Naive thymus-derived CD4-positive, alpha-beta T cell (primary cell): ENCODE data around the gene SOX6. TPM values are rescaled to one million over a fixed set of nuclear protein-coding genes. Genes with fewer than 3 reads are reported as not detected.

Experiments used
- ATAC-seq: fragments of 150-1000 bp; cut with Tn5 transposase; 2 replicates; pipeline ENCODE4 v1.10.0; 2021; ENCODE audit warnings: mild to moderate bottlenecking, moderate library complexity
- CTCF ChIA-PET: fragments of 350-600 bp; sonication (Branson Sonifier 250); formaldehyde crosslinking; loops from one replicate; lab custom pipeline; 2021; ENCODE audit warnings: antibody characterized with exemption; lab: Charles Lee
- POLR2A ChIA-PET: fragments of 350-600 bp; sonication (Branson Sonifier 250); formaldehyde crosslinking; loops from one replicate; lab custom pipeline; 2021; ENCODE audit warnings: antibody characterized with exemption, inconsistent platforms; lab: Charles Lee
- DNase-seq, 9 donors: peaks; one replicate each; pipeline versions ENCODE4 v3.0.0 to v3.0.0-alpha.2; 2020 to 2022; ENCODE audit warnings: mixed read lengths in 1 of 9
- H3K27ac ChIP-seq: one replicate; pipeline ENCODE4 v1.7.0; 2013; ENCODE audit warnings: mild to moderate bottlenecking, low read depth, low read length, moderate library complexity
- H3K27me3 ChIP-seq, 2 donors: one replicate each; pipeline ENCODE4 v1.7.0; 2013; ENCODE audit warnings: low read length in 2 of 2, mild to moderate bottlenecking in 2 of 2, moderate library complexity in 2 of 2; ENCODE audit not compliant: control insufficient read depth in 2 of 2, insufficient read depth in 2 of 2
- H3K36me3 ChIP-seq, 3 experiments: 1 replicate in 2 of 3; 2 replicates in 1 of 3; pipeline ENCODE4 v1.7.0; 2013; ENCODE audit warnings: low read length in 3 of 3, mild to moderate bottlenecking in 3 of 3, moderate library complexity in 1 of 3; ENCODE audit not compliant: insufficient read depth in 3 of 3, control insufficient read depth in 2 of 3
- H3K4me1 ChIP-seq, 2 donors: one replicate each; pipeline ENCODE4 v1.7.0; 2013; ENCODE audit warnings: low read length in 2 of 2, mild to moderate bottlenecking in 2 of 2, moderate library complexity in 1 of 2; ENCODE audit not compliant: control insufficient read depth in 2 of 2, insufficient read depth in 2 of 2
- H3K4me3 ChIP-seq: 2 replicates; pipeline ENCODE4 v1.7.0; 2013; ENCODE audit warnings: mild to moderate bottlenecking, low read length
- H3K9me3 ChIP-seq, 3 experiments: 1 replicate in 2 of 3; 2 replicates in 1 of 3; pipeline ENCODE4 v1.7.0; 2013; ENCODE audit warnings: low read length in 3 of 3; ENCODE audit not compliant: control insufficient read depth in 2 of 3
- H3K27ac Mint-ChIP-seq, 9 donors: one replicate each; pipeline ENCODE4 v1.8.0; 2020 to 2022; ENCODE audit warnings: mixed read lengths in 9 of 9, mild to moderate bottlenecking in 8 of 9, moderate library complexity in 5 of 9, inconsistent platforms in 2 of 9
- H3K27me3 Mint-ChIP-seq, 5 donors: one replicate each; pipeline ENCODE4 v1.8.0; 2021 to 2022; ENCODE audit warnings: mixed read lengths in 5 of 5, mild to moderate bottlenecking in 1 of 5
- H3K36me3 Mint-ChIP-seq, 5 donors: one replicate each; pipeline ENCODE4 v1.8.0; 2020 to 2022; ENCODE audit warnings: mixed read lengths in 5 of 5, mild to moderate bottlenecking in 3 of 5, inconsistent platforms in 1 of 5
- H3K4me1 Mint-ChIP-seq, 7 donors: one replicate each; pipeline ENCODE4 v1.8.0; 2020 to 2022; ENCODE audit warnings: mixed read lengths in 7 of 7, mild to moderate bottlenecking in 3 of 7, inconsistent platforms in 1 of 7
- H3K4me3 Mint-ChIP-seq, 10 donors: one replicate each; pipeline ENCODE4 v1.8.0; 2020 to 2022; ENCODE audit warnings: mild to moderate bottlenecking in 10 of 10, mixed read lengths in 10 of 10, moderate library complexity in 6 of 10, inconsistent platforms in 2 of 10
- H3K9me3 Mint-ChIP-seq, 11 donors: one replicate each; pipeline ENCODE4 v1.8.0; 2020 to 2022; ENCODE audit warnings: mixed read lengths in 11 of 11, mild to moderate bottlenecking in 4 of 11, inconsistent platforms in 1 of 11, moderate library complexity in 1 of 11
- intact Hi-C, 2 donors: fragments of 100-400 bp; cut with micrococcal nuclease; formaldehyde crosslinking; loops; one replicate each; pipeline ENCODE4 v1.15.1; 2023
- polyA plus RNA-seq, 2 donors: library from polyadenylated mRNA; unstranded; fragments of 300-500 nt; fragmentation: Illumina TruSeq; gene quantifications; one replicate each; pipeline ENCODE4 v1.2.3, GENCODE V29; 2021
- total RNA-seq, 6 experiments: library from RNA in 5 of 6; stranded (reverse) in 5 of 6; gene quantifications; 1 replicate in 5 of 6; 2 replicates in 1 of 6; pipeline ENCODE4 v1.2.3 and lab custom pipeline; 2021 to 2026

SOX6 gene
- total and polyA plus RNA-seq, 7 experiments from 2014 or later = 0.51 TPM; not detected in 6

- H3K36me3 Mint-ChIP-seq = no peaks in the 10 kb centered on the region
- ChIA-PET POLR2A (no interaction called here), CTCF (no interaction called here)
- no peaks in the 10 kb centered on the region for H3K4me1 Mint-ChIP-seq
- peaks cover 0 to 5% (median 0%) of the 10 kb centered on the region in 11 donors for H3K9me3 Mint-ChIP-seq
- H3K27ac Mint-ChIP-seq = no peak overlapping the region
- ATAC-seq (no peak), DNase-seq (no peak)
- H3K9me3 ChIP-seq = no peaks in the 10 kb centered on the region
- intact Hi-C loops = no loop called here
- no peak overlapping the region for H3K4me3 Mint-ChIP-seq
- H3K4me3 ChIP-seq = no peak overlapping the region
- no peaks in the 10 kb centered on the region for H3K4me1 ChIP-seq
- H3K27me3 Mint-ChIP-seq = no peaks in the 10 kb centered on the region
- no peaks in the 10 kb centered on the region for H3K27me3 ChIP-seq
- H3K36me3 ChIP-seq = no peaks in the 10 kb centered on the region
- H3K27ac ChIP-seq = no peak overlapping the region
These were observed 189.8 kb downstream of the SOX6 start for GRCh38 chr11:16166571-16166970.

GRCh38 chr11:16160146-16160545, 196.2 kb downstream of the SOX6 start:
- intact Hi-C loops = no loop called here
- H3K4me1 ChIP-seq = no peaks in the 10 kb centered on the region
- no peak for DNase-seq
- no peaks in the 10 kb centered on the region for H3K9me3 ChIP-seq
- Mint-ChIP-seq H3K27me3 (no peaks in the 10 kb centered on the region), H3K36me3 (no peaks in the 10 kb centered on the region), H3K27ac (no peak overlapping the region), H3K4me3 (no peak overlapping the region), H3K4me1 (no peaks in the 10 kb centered on the region), H3K9me3 (peaks cover 0 to 5% (median 0%) of the 10 kb centered on the region in 11 donors)
- no peak overlapping the region for H3K27ac ChIP-seq
- ATAC-seq = no peak
- H3K27me3 ChIP-seq = no peaks in the 10 kb centered on the region
- H3K4me3 ChIP-seq = no peak overlapping the region
- no peaks in the 10 kb centered on the region for H3K36me3 ChIP-seq
- ChIA-PET POLR2A (no interaction called here), CTCF (interaction anchor here (0.6 kb wide), 1 partner anchor 9 kb away, joined by 3 read pairs; no protein-coding TSS in a partner anchor)

GRCh38 chr11:16158426-16158994, 197.8 kb downstream of the SOX6 start:
- ATAC-seq = no peak
- no peak overlapping the region for H3K27ac Mint-ChIP-seq
- no peaks in the 10 kb centered on the region for H3K4me1 Mint-ChIP-seq
- H3K9me3 Mint-ChIP-seq = peaks cover 0 to 5% (median 0%) of the 10 kb centered on the region in 11 donors
- Histone ChIP-seq H3K27me3 (no peaks in the 10 kb centered on the region), H3K27ac (no peak overlapping the region), H3K4me1 (no peaks in the 10 kb centered on the region), H3K4me3 (no peak overlapping the region), H3K36me3 (no peaks in the 10 kb centered on the region), H3K9me3 (no peaks in the 10 kb centered on the region)
- intact Hi-C loops = no loop called here
- DNase-seq = no peak
- no peaks in the 10 kb centered on the region for H3K36me3 Mint-ChIP-seq
- POLR2A ChIA-PET = no interaction called here
- H3K4me3 Mint-ChIP-seq = no peak overlapping the region
- CTCF ChIA-PET = no interaction called here
- H3K27me3 Mint-ChIP-seq = no peaks in the 10 kb centered on the region

GRCh38 chr11:16157327-16157726, 199.0 kb downstream of the SOX6 start:
- H3K36me3 ChIP-seq = no peaks in the 10 kb centered on the region
- H3K27me3 ChIP-seq = no peaks in the 10 kb centered on the region
- DNase-seq (no peak), ATAC-seq (no peak)
- H3K9me3 Mint-ChIP-seq = peaks cover 0 to 2% (median 0%) of the 10 kb centered on the region in 11 donors
- no peak overlapping the region for H3K4me3 Mint-ChIP-seq
- POLR2A ChIA-PET = no interaction called here
- H3K4me1 Mint-ChIP-seq = no peaks in the 10 kb centered on the region
- H3K27ac Mint-ChIP-seq = no peak overlapping the region
- intact Hi-C loops = no loop called here
- H3K4me1 ChIP-seq = no peaks in the 10 kb centered on the region
- no peak overlapping the region for H3K27ac ChIP-seq
- no peaks in the 10 kb centered on the region for H3K27me3 Mint-ChIP-seq
- H3K36me3 Mint-ChIP-seq = no peaks in the 10 kb centered on the region
- H3K9me3 ChIP-seq = no peaks in the 10 kb centered on the region
- no peak overlapping the region for H3K4me3 ChIP-seq
- CTCF ChIA-PET = no interaction called here

- Histone ChIP-seq H3K36me3 (no peaks in the 10 kb centered on the region), H3K4me1 (no peaks in the 10 kb centered on the region), H3K27me3 (no peaks in the 10 kb centered on the region), H3K9me3 (no peaks in the 10 kb centered on the region), H3K4me3 (no peak overlapping the region), H3K27ac (no peak overlapping the region)
- H3K4me1 Mint-ChIP-seq = no peaks in the 10 kb centered on the region
- intact Hi-C loops = no loop called here
- ATAC-seq = no peak
- H3K36me3 Mint-ChIP-seq = no peaks in the 10 kb centered on the region
- H3K9me3 Mint-ChIP-seq = peaks cover 0 to 2% (median 0%) of the 10 kb centered on the region in 11 donors
- H3K27ac Mint-ChIP-seq = no peak overlapping the region
- H3K27me3 Mint-ChIP-seq = no peaks in the 10 kb centered on the region
- DNase-seq = no peak
- no peak overlapping the region for H3K4me3 Mint-ChIP-seq
- POLR2A ChIA-PET = no interaction called here
- CTCF ChIA-PET = no interaction called here
These were observed 200.9 kb downstream of the SOX6 start for GRCh38 chr11:16155448-16155847.

- H3K27ac ChIP-seq = no peak overlapping the region
- H3K4me1 ChIP-seq = no peaks in the 10 kb centered on the region
- H3K4me1 Mint-ChIP-seq = no peaks in the 10 kb centered on the region
- ChIA-PET POLR2A (no interaction called here), CTCF (no interaction called here)
- H3K36me3 ChIP-seq = no peaks in the 10 kb centered on the region
- no peak overlapping the region for H3K4me3 Mint-ChIP-seq
- no peak for ATAC-seq
- H3K9me3 ChIP-seq = no peaks in the 10 kb centered on the region
- H3K27me3 ChIP-seq = no peaks in the 10 kb centered on the region
- H3K27ac Mint-ChIP-seq = no peak overlapping the region
- H3K36me3 Mint-ChIP-seq = no peaks in the 10 kb centered on the region
- no peaks in the 10 kb centered on the region for H3K27me3 Mint-ChIP-seq
- H3K4me3 ChIP-seq = no peak overlapping the region
- intact Hi-C loops = no loop called here
- peaks cover 0 to 2% (median 0%) of the 10 kb centered on the region in 11 donors for H3K9me3 Mint-ChIP-seq
- DNase-seq = no peak
These were observed 201.5 kb downstream of the SOX6 start for GRCh38 chr11:16154715-16155396.

GRCh38 chr11:16153951-16154350, 202.4 kb downstream of the SOX6 start:
- Histone ChIP-seq H3K27ac (no peak overlapping the region), H3K27me3 (no peaks in the 10 kb centered on the region), H3K9me3 (no peaks in the 10 kb centered on the region), H3K4me1 (no peaks in the 10 kb centered on the region), H3K36me3 (no peaks in the 10 kb centered on the region), H3K4me3 (no peak overlapping the region)
- no peak overlapping the region for H3K27ac Mint-ChIP-seq
- no peak overlapping the region for H3K4me3 Mint-ChIP-seq
- no peak for DNase-seq
- CTCF ChIA-PET = no interaction called here
- intact Hi-C loops = no loop called here
- POLR2A ChIA-PET = no interaction called here
- H3K27me3 Mint-ChIP-seq = no peaks in the 10 kb centered on the region
- no peaks in the 10 kb centered on the region for H3K4me1 Mint-ChIP-seq
- H3K9me3 Mint-ChIP-seq = peaks cover 0 to 2% (median 0%) of the 10 kb centered on the region in 11 donors
- no peaks in the 10 kb centered on the region for H3K36me3 Mint-ChIP-seq
- no peak for ATAC-seq
